Lung (tissue), 12 donors: ENCODE data around the gene HUWE1. TPM values are rescaled to one million over a fixed set of nuclear protein-coding genes. Genes with fewer than 3 reads are reported as not detected.

Source experiments
- ATAC-seq: fragments of 200-7000 bp; cut with Tn5 transposase; one replicate; pipeline ENCODE4 v1.9.1; 2020; ENCODE audit warnings: moderate number of reproducible peaks; ENCODE audit not compliant: insufficient read depth, low FRiP score
- DNase-seq, 3 donors: peaks; one replicate each; pipeline ENCODE4 v3.0.0-alpha.2; 2013 to 2017
- H3K27ac ChIP-seq, 2 donors: one replicate each; pipeline ENCODE4 v1.5.1; 2013; ENCODE audit warnings: mild to moderate bottlenecking in 2 of 2, moderate library complexity in 2 of 2, control low read depth in 1 of 2, inconsistent platforms in 1 of 2, low read depth in 1 of 2, low read length in 1 of 2
- H3K27me3 ChIP-seq, 3 donors: one replicate each; pipeline ENCODE4 v1.5.1; 2013; ENCODE audit warnings: low read length in 2 of 3; ENCODE audit not compliant: control insufficient read depth in 3 of 3, insufficient read depth in 3 of 3
- H3K36me3 ChIP-seq, 4 donors: one replicate each; pipeline ENCODE4 v1.5.1; 2013; ENCODE audit warnings: low read length in 4 of 4, mild to moderate bottlenecking in 1 of 4, moderate library complexity in 1 of 4; ENCODE audit not compliant: control insufficient read depth in 4 of 4, insufficient read depth in 4 of 4
- H3K4me1 ChIP-seq, 5 donors: one replicate each; pipeline ENCODE4 v1.5.1; 2013; ENCODE audit warnings: low read length in 5 of 5, mild to moderate bottlenecking in 2 of 5, moderate library complexity in 1 of 5; ENCODE audit not compliant: control insufficient read depth in 5 of 5, insufficient read depth in 5 of 5
- H3K4me3 ChIP-seq: one replicate; pipeline ENCODE4 v1.5.1; 2013; ENCODE audit warnings: mild to moderate bottlenecking, control low read depth, moderate library complexity
- H3K9ac ChIP-seq, 2 donors: one replicate each; pipeline ENCODE4 v1.5.1; 2013; ENCODE audit warnings: low read length in 2 of 2, control low read depth in 1 of 2; ENCODE audit not compliant: insufficient read depth in 1 of 2
- H3K9me3 ChIP-seq, 4 donors: one replicate each; pipeline ENCODE4 v1.5.1; 2013; ENCODE audit warnings: low read length in 3 of 4, mild to moderate bottlenecking in 1 of 4, moderate library complexity in 1 of 4; ENCODE audit not compliant: control insufficient read depth in 4 of 4, insufficient read depth in 3 of 4
- WGBS, 2 donors: extraction: QIAGEN DNeasy Blood & Tissue Kit; methylation state at CpG; one replicate each; pipeline ENCODE4 v1.1.7; 2013; 5-methylcytosine and 5-hydroxymethylcytosine counted together
- polyA plus RNA-seq, 2 donors: library from polyadenylated mRNA; stranded (reverse); fragments of 200-250 nt; gene quantifications; one replicate each; pipeline ENCODE4 v1.2.1, GENCODE V29; 2013
- total RNA-seq, 2 donors: library from RNA; depleted of rRNA in 1 of 2; stranded (reverse); fragments of >200 nt in 1 of 2; gene quantifications; one replicate each; pipeline ENCODE4 v1.2.1, GENCODE V29; 2014 to 2021
- TF ChIP-seq, protein P1 (sequence below): IDR thresholded peaks from 2 replicates; pipeline ENCODE4 v1.5.1; 2012; ENCODE audit warnings: mild to moderate bottlenecking; ENCODE audit errors: control extremely low read depth, extremely low read depth
- donor health status: control.
- donor health status: control.
- donor health status: Bipolar disorder and iron deficiency.
- donor health status: healthy.
- donor health status: DM: yes; HTN: yes; CAD: no.

Gene HUWE1
- total and polyA plus RNA-seq, 4 donors = 26.0 to 185 (median 76.5) TPM

- 84 to 92% methylated on average over 3 of the region's 3 CpGs for WGBS, 2 donors
- Histone ChIP-seq H3K9ac (no peak overlapping the region), H3K9me3 (no peaks in the 10 kb centered on the region), H3K27ac (no peak overlapping the region), H3K4me3 (no peak overlapping the region), H3K4me1 (no peaks in the 10 kb centered on the region), H3K36me3 (peaks cover 8 to 26% (median 16%) of the 10 kb centered on the region in 4 donors), H3K27me3 (peaks cover 0 to 28% (median 18%) of the 10 kb centered on the region in 3 donors)
- no peak for DNase-seq
- no peak for ATAC-seq
- TF ChIP-seq, protein P1, sequence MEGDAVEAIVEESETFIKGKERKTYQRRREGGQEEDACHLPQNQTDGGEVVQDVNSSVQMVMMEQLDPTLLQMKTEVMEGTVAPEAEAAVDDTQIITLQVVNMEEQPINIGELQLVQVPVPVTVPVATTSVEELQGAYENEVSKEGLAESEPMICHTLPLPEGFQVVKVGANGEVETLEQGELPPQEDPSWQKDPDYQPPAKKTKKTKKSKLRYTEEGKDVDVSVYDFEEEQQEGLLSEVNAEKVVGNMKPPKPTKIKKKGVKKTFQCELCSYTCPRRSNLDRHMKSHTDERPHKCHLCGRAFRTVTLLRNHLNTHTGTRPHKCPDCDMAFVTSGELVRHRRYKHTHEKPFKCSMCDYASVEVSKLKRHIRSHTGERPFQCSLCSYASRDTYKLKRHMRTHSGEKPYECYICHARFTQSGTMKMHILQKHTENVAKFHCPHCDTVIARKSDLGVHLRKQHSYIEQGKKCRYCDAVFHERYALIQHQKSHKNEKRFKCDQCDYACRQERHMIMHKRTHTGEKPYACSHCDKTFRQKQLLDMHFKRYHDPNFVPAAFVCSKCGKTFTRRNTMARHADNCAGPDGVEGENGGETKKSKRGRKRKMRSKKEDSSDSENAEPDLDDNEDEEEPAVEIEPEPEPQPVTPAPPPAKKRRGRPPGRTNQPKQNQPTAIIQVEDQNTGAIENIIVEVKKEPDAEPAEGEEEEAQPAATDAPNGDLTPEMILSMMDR = no peak
Observed at GRCh38 chrX:53644751-53645150, 41.8 kb downstream of the HUWE1 start.

GRCh38 chrX:53642337-53642736 lies 44.2 kb downstream of the HUWE1 start:
- TF ChIP-seq, protein P1 = no peak
- no peaks in the 10 kb centered on the region for H3K9me3 ChIP-seq
- peaks cover 5 to 16% (median 9%) of the 10 kb centered on the region in 4 donors for H3K36me3 ChIP-seq
- no peak overlapping the region for H3K4me3 ChIP-seq
- WGBS, 2 donors = 73 to 78% methylated on average over 2 of the region's 2 CpGs
- H3K27ac ChIP-seq = no peak overlapping the region
- ATAC-seq (no peak), DNase-seq (no peak)
- H3K4me1 ChIP-seq = no peaks in the 10 kb centered on the region
- H3K9ac ChIP-seq = no peak overlapping the region
- H3K27me3 ChIP-seq = peaks cover 0 to 12% (median 10%) of the 10 kb centered on the region in 3 donors

- no peak for ATAC-seq
Observed at GRCh38 chrX:53639257-53639656, 47.3 kb downstream of the HUWE1 start.

More at GRCh38 chrX:53639257-53639656, 47.3 kb downstream of the HUWE1 start:
- Histone ChIP-seq H3K27ac (no peak overlapping the region), H3K4me3 (no peak overlapping the region), H3K9me3 (no peaks in the 10 kb centered on the region), H3K9ac (no peak overlapping the region), H3K4me1 (peaks cover 0 to 2% (median 0%) of the 10 kb centered on the region in 5 donors), H3K27me3 (peaks cover 0 to 10% (median 10%) of the 10 kb centered on the region in 3 donors), H3K36me3 (peaks cover 3 to 19% (median 4%) of the 10 kb centered on the region in 4 donors)
- TF ChIP-seq, protein P1 = no peak
- no peak for DNase-seq
